ENCODE data around the gene TIMM29. TPM values are rescaled to one million over a fixed set of nuclear protein-coding genes. Genes with fewer than 3 reads are reported as not detected.

Gene TIMM29
- total and polyA plus RNA-seq, 9 of the 15 experiments (the other 6 are each of a cell fraction or from before 2014, with no cell fraction given): 2.4 to 29.4 (median 16.3) TPM

- 0 out of 2 replicates have a peak, but pooled peaks have one; percentile 37 for TF ChIP-seq AFF4 (CRISPR knock-in tag; IDR thresholded peaks at IDR 0.05)
- no peak for TF ChIP-seq E2F8 (IDR thresholded peaks at IDR 0.05; ENCODE audit: low read depth, partially characterized antibody)
- no peak for TF ChIP-seq CREBBP (IDR thresholded peaks at IDR 0.05; ENCODE audit: low read depth, low read length)
- TF ChIP-seq KDM5B (IDR thresholded peaks at IDR 0.05; ENCODE audit: insufficient replicate concordance, low read depth, low read length): peak; percentile 87
- no peak for TF ChIP-seq EZH2 (IDR thresholded peaks at IDR 0.05; ENCODE audit: borderline replicate concordance, low read depth, low read length)
- TF ChIP-seq ZEB2 (IDR thresholded peaks at IDR 0.05): no peak
- peak; percentile 97 for TF ChIP-seq POLR2B (IDR thresholded peaks at IDR 0.05; ENCODE audit: low read depth, partially characterized antibody)
- no peak for TF ChIP-seq MEF2D (tag; conservative IDR thresholded peaks at IDR 0.05; ENCODE audit: low read depth)
- no peak; the same call in 1 of the 2 replicates for TF ChIP-seq CBX1 (IDR thresholded peaks at IDR 0.05; ENCODE audit: low read depth)
- TF ChIP-seq ZNF239 (CRISPR knock-in tag; IDR thresholded peaks at IDR 0.05): no peak
- 0 out of 2 replicates have a peak, but pooled peaks have one; percentile 6 for TF ChIP-seq ATF4 (CRISPR knock-in tag; IDR thresholded peaks at IDR 0.05)
- TF ChIP-seq, protein P1, sequence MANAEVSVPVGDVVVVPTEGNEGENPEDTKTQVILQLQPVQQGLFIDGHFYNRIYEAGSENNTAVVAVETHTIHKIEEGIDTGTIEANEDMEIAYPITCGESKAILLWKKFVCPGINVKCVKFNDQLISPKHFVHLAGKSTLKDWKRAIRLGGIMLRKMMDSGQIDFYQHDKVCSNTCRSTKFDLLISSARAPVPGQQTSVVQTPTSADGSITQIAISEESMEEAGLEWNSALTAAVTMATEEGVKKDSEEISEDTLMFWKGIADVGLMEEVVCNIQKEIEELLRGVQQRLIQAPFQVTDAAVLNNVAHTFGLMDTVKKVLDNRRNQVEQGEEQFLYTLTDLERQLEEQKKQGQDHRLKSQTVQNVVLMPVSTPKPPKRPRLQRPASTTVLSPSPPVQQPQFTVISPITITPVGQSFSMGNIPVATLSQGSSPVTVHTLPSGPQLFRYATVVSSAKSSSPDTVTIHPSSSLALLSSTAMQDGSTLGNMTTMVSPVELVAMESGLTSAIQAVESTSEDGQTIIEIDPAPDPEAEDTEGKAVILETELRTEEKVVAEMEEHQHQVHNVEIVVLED (CRISPR knock-in tag; IDR thresholded peaks at IDR 0.05): peak; percentile 85
- no peak for TF ChIP-seq CREB5 (CRISPR knock-in tag; IDR thresholded peaks at IDR 0.05)
Observed at GRCh38 chr19:10960314-10961072, 31.9 kb downstream of the TIMM29 start, which contains the start of gene SMARCA4 (continued).

Data from K562 (cell line).